CD4-positive, alpha-beta memory T cell (primary cell): ENCODE data around the gene PIGZ. TPM values are rescaled to one million over a fixed set of nuclear protein-coding genes. Genes with fewer than 3 reads are reported as not detected.

Source experiments
- CTCF ChIA-PET: fragments of 350-600 bp; sonication (Branson Sonifier 250); formaldehyde crosslinking; loops from one replicate; lab custom pipeline; 2021; ENCODE audit warnings: inconsistent platforms; ENCODE audit not compliant: partially characterized antibody; lab: Charles Lee
- POLR2A ChIA-PET: fragments of 350-600 bp; sonication (Branson Sonifier 250); formaldehyde crosslinking; loops from one replicate; lab custom pipeline; 2021; ENCODE audit not compliant: partially characterized antibody; lab: Charles Lee
- DNase-seq, 5 donors: peaks; one replicate each; pipeline versions ENCODE4 v3.0.0 to v3.0.0-alpha.2; 2020 to 2022; ENCODE audit warnings: mixed read lengths in 1 of 5
- H3K27ac ChIP-seq: one replicate; pipeline ENCODE4 v1.7.0; 2013; ENCODE audit warnings: low read depth, low read length
- H3K27me3 ChIP-seq: 2 replicates; pipeline ENCODE4 v1.7.0; 2013; ENCODE audit warnings: mild to moderate bottlenecking, low read length, moderate library complexity; ENCODE audit not compliant: insufficient read depth
- H3K36me3 ChIP-seq: 2 replicates; pipeline ENCODE4 v1.7.0; 2013; ENCODE audit warnings: mild to moderate bottlenecking, low read length, moderate library complexity; ENCODE audit not compliant: insufficient read depth
- H3K4me1 ChIP-seq: 2 replicates; pipeline ENCODE4 v1.7.0; 2013; ENCODE audit warnings: mild to moderate bottlenecking, low read length, moderate library complexity; ENCODE audit not compliant: insufficient read depth
- H3K4me3 ChIP-seq, 2 donors: one replicate each; pipeline ENCODE4 v1.7.0; 2013; ENCODE audit warnings: low read length in 2 of 2, mild to moderate bottlenecking in 1 of 2
- H3K9me3 ChIP-seq, 2 donors: one replicate each; pipeline ENCODE4 v1.7.0; 2013; ENCODE audit warnings: low read length in 2 of 2, control low read depth in 1 of 2; ENCODE audit not compliant: control insufficient read depth in 1 of 2
- H3K27ac Mint-ChIP-seq, 7 donors: one replicate each; pipeline ENCODE4 v1.8.0; 2020 to 2021; ENCODE audit warnings: mixed read lengths in 7 of 7, mild to moderate bottlenecking in 6 of 7, inconsistent platforms in 3 of 7, moderate library complexity in 3 of 7
- H3K27me3 Mint-ChIP-seq, 2 donors: one replicate each; pipeline ENCODE4 v1.8.0; 2020 to 2021; ENCODE audit warnings: mixed read lengths in 2 of 2
- H3K36me3 Mint-ChIP-seq, 2 donors: one replicate each; pipeline ENCODE4 v1.8.0; 2020 to 2021; ENCODE audit warnings: mixed read lengths in 2 of 2, inconsistent platforms in 1 of 2, mild to moderate bottlenecking in 1 of 2
- H3K4me1 Mint-ChIP-seq, 4 donors: one replicate each; pipeline ENCODE4 v1.8.0; 2020 to 2021; ENCODE audit warnings: mixed read lengths in 4 of 4, mild to moderate bottlenecking in 1 of 4
- H3K4me3 Mint-ChIP-seq, 8 donors: one replicate each; pipeline ENCODE4 v1.8.0; 2020 to 2021; ENCODE audit warnings: mixed read lengths in 8 of 8, mild to moderate bottlenecking in 7 of 8, moderate library complexity in 6 of 8, inconsistent platforms in 3 of 8
- H3K9me3 Mint-ChIP-seq, 8 donors: one replicate each; pipeline ENCODE4 v1.8.0; 2020 to 2021; ENCODE audit warnings: mixed read lengths in 8 of 8, mild to moderate bottlenecking in 5 of 8, inconsistent platforms in 3 of 8, moderate library complexity in 1 of 8
- intact Hi-C: fragments of 100-400 bp; cut with micrococcal nuclease; formaldehyde crosslinking; loops from one replicate; pipeline ENCODE4 v1.15.1; 2023
- polyA plus RNA-seq, 2 donors: library from polyadenylated mRNA; unstranded; fragments of 300-500 nt; fragmentation: Illumina TruSeq; gene quantifications; one replicate each; pipeline ENCODE4 v1.2.3, GENCODE V29; 2021
- total RNA-seq, 2 experiments: library from RNA; stranded (reverse); gene quantifications; one replicate each; pipeline ENCODE4 v1.2.3, GENCODE V29; 2021

PIGZ gene
- total and polyA plus RNA-seq, 4 experiments from 2014 or later: 0.33 to 1.2 (median 0.56) TPM

DNA sequence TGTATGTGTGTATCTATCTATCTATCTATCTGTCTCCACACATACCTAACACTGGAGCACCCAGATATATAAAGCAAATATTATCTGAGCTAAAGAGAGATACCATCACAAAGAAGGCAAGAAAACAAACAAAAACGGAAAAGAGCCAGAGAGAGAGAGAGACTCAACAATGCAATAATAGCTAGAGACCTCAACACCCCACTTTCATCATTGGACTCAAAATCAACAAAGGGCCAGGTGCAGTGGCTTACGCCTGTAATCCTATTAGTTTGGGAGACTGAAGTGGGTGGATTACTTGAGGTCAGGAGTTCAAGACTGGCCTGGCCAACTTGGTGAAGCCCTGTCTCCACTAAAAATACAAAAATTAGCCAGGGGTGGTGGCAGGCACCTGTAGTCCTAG lies 49.7 kb downstream of the PIGZ start:
- Histone ChIP-seq H3K4me3 (no peak overlapping the region), H3K9me3 (no peaks in the 10 kb centered on the region), H3K36me3 (peaks cover 11% of the 10 kb centered on the region), H3K4me1 (no peaks in the 10 kb centered on the region), H3K27me3 (no peaks in the 10 kb centered on the region), H3K27ac (no peak overlapping the region)
- CTCF ChIA-PET: interaction anchor here (1.2 to 1.3 kb wide), 2 partner anchors 20 to 82 kb away, joined by 3 read pairs; no protein-coding TSS in a partner anchor
- Mint-ChIP-seq H3K4me1 (peaks cover 0 to 6% (median under 1%) of the 10 kb centered on the region in 4 donors), H3K9me3 (peaks cover 0 to 7% (median 0%) of the 10 kb centered on the region in 8 donors), H3K27me3 (no peaks in the 10 kb centered on the region), H3K36me3 (peaks cover 22 to 43% of the 10 kb centered on the region in 2 donors), H3K4me3 (no peak overlapping the region), H3K27ac (peak overlapping the region in 1 of 7 donors; percentile 25)
- intact Hi-C loops: no loop called here
- POLR2A ChIA-PET: interaction anchor here (0.7 kb wide), 1 partner anchor 587 kb away, joined by 4 read pairs; no protein-coding TSS in a partner anchor
- no peak for DNase-seq

DNA sequence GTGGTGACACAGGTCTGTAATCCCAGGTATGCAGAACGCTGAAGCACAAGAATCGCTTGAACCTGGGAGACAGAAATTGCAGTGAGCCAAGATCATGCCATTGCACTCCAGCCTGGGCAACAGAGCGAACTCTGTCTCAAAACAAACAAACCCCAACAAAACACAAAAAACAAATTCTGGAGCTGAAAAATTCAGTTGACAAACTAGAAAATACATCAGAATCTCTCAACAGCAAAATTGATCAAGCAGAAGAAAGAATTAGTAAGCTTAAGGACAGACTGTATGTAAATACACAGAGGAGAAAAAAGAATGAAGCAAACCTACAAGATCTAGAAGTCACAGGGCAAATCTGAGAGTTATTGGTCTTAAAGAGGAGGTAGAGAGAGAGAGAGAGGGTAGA lies 51.6 kb downstream of the PIGZ start:
- H3K27ac ChIP-seq: no peak overlapping the region
- Mint-ChIP-seq H3K9me3 (peaks cover 0 to 7% (median 0%) of the 10 kb centered on the region in 8 donors), H3K27ac (peak overlapping the region in 3 of 7 donors; percentile 4 to 80 (median 38)), H3K4me1 (peaks cover 0 to 9% (median 2%) of the 10 kb centered on the region in 4 donors), H3K36me3 (peaks cover 27 to 39% of the 10 kb centered on the region in 2 donors), H3K27me3 (no peaks in the 10 kb centered on the region), H3K4me3 (no peak overlapping the region)
- no peaks in the 10 kb centered on the region for H3K27me3 ChIP-seq
- no peaks in the 10 kb centered on the region for H3K9me3 ChIP-seq
- ChIA-PET POLR2A (interaction anchor here (1.5 kb wide), 1 partner anchor 49 kb away, joined by 4 read pairs; the partner anchor contains the start of gene SENP5), CTCF (no interaction called here)
- intact Hi-C loops: no loop called here
- no peaks in the 10 kb centered on the region for H3K4me1 ChIP-seq
- DNase-seq: no peak
- peaks cover 11% of the 10 kb centered on the region for H3K36me3 ChIP-seq
- no peak overlapping the region for H3K4me3 ChIP-seq

DNA sequence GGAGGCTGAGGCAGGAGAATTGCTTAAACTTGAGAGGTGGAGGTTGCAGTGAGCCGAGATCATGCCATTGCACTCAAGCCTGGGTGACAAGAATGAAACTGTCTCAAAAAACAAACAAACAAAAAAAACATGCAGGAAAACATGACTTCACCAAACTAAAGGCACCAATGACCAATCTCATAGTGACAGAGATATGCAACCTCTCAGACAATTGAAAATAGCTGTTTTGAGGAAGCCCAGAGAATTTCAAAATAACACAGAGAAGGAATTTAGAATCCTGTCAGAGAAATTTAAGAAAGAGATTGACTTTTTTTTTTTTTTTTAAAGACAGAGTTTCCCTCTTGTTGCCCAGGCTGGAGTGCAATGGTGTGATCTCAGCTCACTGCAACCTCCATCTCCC lies 52.4 kb downstream of the PIGZ start:
- Mint-ChIP-seq H3K4me3 (no peak overlapping the region), H3K27me3 (no peaks in the 10 kb centered on the region), H3K36me3 (peaks cover 27 to 39% of the 10 kb centered on the region in 2 donors), H3K9me3 (peaks cover 0 to 7% (median 0%) of the 10 kb centered on the region in 8 donors), H3K4me1 (peaks cover 0 to 11% (median 2%) of the 10 kb centered on the region in 4 donors), H3K27ac (no peak overlapping the region)
- intact Hi-C loops: no loop called here
- POLR2A ChIA-PET: interaction anchor here (0.7 kb wide), 1 partner anchor 8 kb away, joined by 4 read pairs; no protein-coding TSS in a partner anchor
- Histone ChIP-seq H3K9me3 (no peaks in the 10 kb centered on the region), H3K27ac (no peak overlapping the region), H3K27me3 (no peaks in the 10 kb centered on the region), H3K36me3 (peaks cover 11% of the 10 kb centered on the region), H3K4me1 (no peaks in the 10 kb centered on the region), H3K4me3 (no peak overlapping the region)
- DNase-seq: no peak
- CTCF ChIA-PET: no interaction called here

DNA sequence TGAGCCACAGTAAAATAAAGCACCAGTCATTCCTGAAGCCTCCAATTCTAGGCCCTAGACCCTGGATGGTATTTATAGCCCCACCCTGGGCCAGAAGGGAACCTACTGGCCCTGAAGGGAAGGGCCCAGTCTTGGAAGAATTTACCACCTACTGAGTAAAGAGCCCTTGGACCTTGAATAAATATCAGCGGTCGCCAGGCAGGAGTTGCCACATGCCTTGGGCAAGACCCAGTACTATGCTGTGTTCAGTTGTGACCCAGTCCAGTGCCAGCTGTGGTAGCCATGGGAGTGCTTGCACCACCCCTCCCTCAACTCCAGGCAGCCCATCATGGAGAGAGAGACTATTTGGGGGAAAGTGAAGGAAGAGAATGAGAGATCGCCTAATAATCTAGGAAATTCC lies 53.3 kb downstream of the PIGZ start:
- ChIA-PET POLR2A (no interaction called here), CTCF (no interaction called here)
- H3K36me3 Mint-ChIP-seq: peaks cover 31 to 40% of the 10 kb centered on the region in 2 donors
- H3K27me3 Mint-ChIP-seq: no peaks in the 10 kb centered on the region
- H3K4me3 Mint-ChIP-seq: no peak overlapping the region
- H3K27ac ChIP-seq: no peak overlapping the region
- H3K9me3 ChIP-seq: no peaks in the 10 kb centered on the region
- H3K9me3 Mint-ChIP-seq: peaks cover 0 to 7% (median 0%) of the 10 kb centered on the region in 8 donors
- peaks cover 11% of the 10 kb centered on the region for H3K36me3 ChIP-seq
- intact Hi-C loops: no loop called here
- no peak for DNase-seq
- H3K4me3 ChIP-seq: no peak overlapping the region
- no peaks in the 10 kb centered on the region for H3K4me1 ChIP-seq
- H3K27ac Mint-ChIP-seq: no peak overlapping the region
- peaks cover 0 to 11% (median 3%) of the 10 kb centered on the region in 4 donors for H3K4me1 Mint-ChIP-seq
- no peaks in the 10 kb centered on the region for H3K27me3 ChIP-seq

DNA sequence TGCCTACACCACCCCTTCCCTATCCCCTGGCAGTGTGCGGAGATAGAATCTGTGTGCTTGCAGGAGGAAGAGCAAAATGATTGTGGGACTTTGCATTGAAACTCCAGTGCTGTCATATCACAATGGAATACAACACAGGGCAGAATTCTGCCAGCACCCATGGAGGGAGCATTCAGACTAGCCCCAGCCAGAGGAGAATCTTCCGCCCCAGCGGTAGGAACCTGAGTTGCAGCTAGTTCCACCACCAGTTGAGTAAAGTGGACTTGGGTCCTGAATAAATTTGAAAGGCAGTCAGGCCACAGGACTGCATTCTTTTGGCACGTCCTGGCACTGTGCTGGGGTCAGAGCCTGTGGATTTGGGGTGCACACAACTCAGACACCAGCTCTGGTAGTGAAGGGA lies 53.8 kb downstream of the PIGZ start:
- Mint-ChIP-seq H3K4me3 (no peak overlapping the region), H3K9me3 (peaks cover 0 to 7% (median 0%) of the 10 kb centered on the region in 8 donors), H3K36me3 (peaks cover 32 to 40% of the 10 kb centered on the region in 2 donors), H3K4me1 (peaks cover 0 to 11% (median 3%) of the 10 kb centered on the region in 4 donors), H3K27ac (no peak overlapping the region), H3K27me3 (no peaks in the 10 kb centered on the region)
- ChIA-PET CTCF (no interaction called here), POLR2A (interaction anchor here (0.7 kb wide), 1 partner anchor 8 kb away, joined by 3 read pairs; no protein-coding TSS in a partner anchor)
- peaks cover 11% of the 10 kb centered on the region for H3K36me3 ChIP-seq
- no peak overlapping the region for H3K4me3 ChIP-seq
- DNase-seq: no peak
- H3K4me1 ChIP-seq: no peaks in the 10 kb centered on the region
- H3K27ac ChIP-seq: no peak overlapping the region
- no peaks in the 10 kb centered on the region for H3K9me3 ChIP-seq
- intact Hi-C loops: no loop called here
- H3K27me3 ChIP-seq: no peaks in the 10 kb centered on the region

GRCh38 chr3:196903740-196904139 lies 64.9 kb downstream of the PIGZ start:
- no peak overlapping the region for H3K27ac ChIP-seq
- H3K27me3 Mint-ChIP-seq: no peaks in the 10 kb centered on the region
- intact Hi-C loops: no loop called here
- peaks cover 0 to 1% (median 0%) of the 10 kb centered on the region in 4 donors for H3K4me1 Mint-ChIP-seq
- H3K36me3 ChIP-seq: peaks cover 38% of the 10 kb centered on the region
- H3K9me3 Mint-ChIP-seq: no peaks in the 10 kb centered on the region
- H3K27ac Mint-ChIP-seq: peak overlapping the region in 1 of 7 donors; percentile 1
- H3K4me1 ChIP-seq: no peaks in the 10 kb centered on the region
- H3K9me3 ChIP-seq: no peaks in the 10 kb centered on the region
- H3K4me3 ChIP-seq: no peak overlapping the region
- no peak for DNase-seq
- no peaks in the 10 kb centered on the region for H3K27me3 ChIP-seq
- peaks cover 54 to 65% of the 10 kb centered on the region in 2 donors for H3K36me3 Mint-ChIP-seq
- POLR2A ChIA-PET: no interaction called here
- no peak overlapping the region for H3K4me3 Mint-ChIP-seq
- CTCF ChIA-PET: interaction anchor here (1.8 kb wide), 1 partner anchor 67 kb away, joined by 4 read pairs; no protein-coding TSS in a partner anchor

- intact Hi-C loops: no loop called here
- no peaks in the 10 kb centered on the region for H3K27me3 Mint-ChIP-seq
- Histone ChIP-seq H3K27me3 (no peaks in the 10 kb centered on the region), H3K4me1 (no peaks in the 10 kb centered on the region), H3K27ac (no peak overlapping the region), H3K36me3 (peaks cover 38% of the 10 kb centered on the region), H3K9me3 (no peaks in the 10 kb centered on the region), H3K4me3 (no peak overlapping the region)
- DNase-seq: no peak
- no peak overlapping the region for H3K4me3 Mint-ChIP-seq
- peak overlapping the region in 1 of 7 donors; percentile 72 for H3K27ac Mint-ChIP-seq
- CTCF ChIA-PET: interaction anchor here (1.8 kb wide), 1 partner anchor 65 kb away, joined by 4 read pairs; no protein-coding TSS in a partner anchor
- POLR2A ChIA-PET: no interaction called here
- no peaks in the 10 kb centered on the region for H3K9me3 Mint-ChIP-seq
- H3K36me3 Mint-ChIP-seq: peaks cover 44 to 59% of the 10 kb centered on the region in 2 donors
- peaks cover 0 to 3% (median 0%) of the 10 kb centered on the region in 4 donors for H3K4me1 Mint-ChIP-seq
These were observed 66.3 kb downstream of the PIGZ start for GRCh38 chr3:196902296-196902695.
